GM18517 (cell line): ENCODE results near the gene SLC16A5.
"Not testable (repeated sequence)": the region's sequence is repeated elsewhere in the genome, so short reads cannot be mapped to it uniquely, and the experiment has no call there.

Source experiments
- ATAC-seq: cut with Tn5 transposase; IDR thresholded peaks from one replicate; pipeline ENCODE4 v1.9.1; 2021; ENCODE audit warnings: mild to moderate bottlenecking, moderate library complexity; ENCODE audit not compliant: unreplicated experiment

SLC16A5 gene

DNA sequence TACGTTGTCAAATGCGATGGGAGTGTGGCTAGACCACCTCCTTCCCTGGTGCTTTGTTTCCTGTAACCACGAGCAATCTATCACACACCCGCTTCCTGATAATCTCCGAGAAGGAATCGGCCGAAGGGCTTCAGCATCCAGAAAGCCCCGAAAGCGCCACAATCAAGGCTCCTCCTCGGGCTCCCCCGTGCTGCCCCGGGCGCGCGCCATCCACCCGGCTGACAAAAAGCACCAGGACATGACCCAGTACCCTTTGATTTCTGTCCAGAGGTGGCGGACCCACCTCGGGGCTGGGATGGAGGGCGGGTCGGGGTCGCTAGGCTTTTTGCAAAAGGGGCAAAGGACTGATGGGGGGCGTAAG lies 21.3 kb downstream of the SLC16A5 start:
- ATAC-seq = no peak

DNA sequence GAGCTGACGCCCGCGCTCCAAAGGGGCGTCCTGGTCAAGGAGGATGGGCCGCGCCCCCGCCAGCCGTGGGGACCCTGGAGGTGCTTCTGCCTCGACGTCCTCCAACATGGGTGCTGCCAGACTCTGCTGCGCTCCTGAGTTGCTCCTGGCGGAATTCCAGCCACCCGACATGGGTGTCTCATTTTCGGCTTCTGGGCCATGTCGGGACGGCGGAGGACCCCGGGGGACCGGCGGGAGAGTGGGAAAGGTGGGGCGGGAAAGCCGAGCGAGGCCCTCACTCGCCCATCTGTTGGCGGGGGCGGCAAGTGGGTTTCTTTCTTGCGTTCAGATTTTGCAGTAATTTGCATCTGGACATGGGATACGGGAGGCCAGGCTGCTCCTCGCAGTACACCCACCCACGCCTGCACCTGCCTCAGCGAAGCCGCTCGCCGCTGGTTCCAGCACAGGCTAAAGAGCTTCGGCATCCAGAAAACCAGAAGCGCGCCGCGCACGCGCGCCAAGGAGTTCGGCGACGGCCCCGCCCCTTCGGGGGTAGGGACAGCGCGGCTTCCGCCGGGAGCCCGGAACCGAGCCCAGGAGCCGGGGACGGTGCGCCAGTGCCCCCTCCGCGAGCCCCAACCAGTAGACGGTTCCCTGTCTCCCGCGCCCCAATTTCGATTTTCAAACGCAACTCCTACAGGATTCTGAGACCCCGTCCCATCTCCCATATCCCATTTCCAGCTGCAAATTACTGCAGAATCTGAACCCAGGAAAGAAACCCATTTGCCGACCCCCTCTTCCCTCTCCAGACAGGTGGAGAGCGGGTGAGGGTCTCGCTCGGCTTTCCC lies 21.9 kb downstream of the SLC16A5 start, which contains the start of gene ARMC7:
ARMC7 (plus strand) TSS at position 563 of the 827 bp plus-strand sequence. CDS start 320 bp downstream, outside the sequence.
- ATAC-seq = peak; percentile 57

GRCh38 chr17:75110234-75110937 lies 22.6 kb downstream of the SLC16A5 start:
- no peak for ATAC-seq

DNA sequence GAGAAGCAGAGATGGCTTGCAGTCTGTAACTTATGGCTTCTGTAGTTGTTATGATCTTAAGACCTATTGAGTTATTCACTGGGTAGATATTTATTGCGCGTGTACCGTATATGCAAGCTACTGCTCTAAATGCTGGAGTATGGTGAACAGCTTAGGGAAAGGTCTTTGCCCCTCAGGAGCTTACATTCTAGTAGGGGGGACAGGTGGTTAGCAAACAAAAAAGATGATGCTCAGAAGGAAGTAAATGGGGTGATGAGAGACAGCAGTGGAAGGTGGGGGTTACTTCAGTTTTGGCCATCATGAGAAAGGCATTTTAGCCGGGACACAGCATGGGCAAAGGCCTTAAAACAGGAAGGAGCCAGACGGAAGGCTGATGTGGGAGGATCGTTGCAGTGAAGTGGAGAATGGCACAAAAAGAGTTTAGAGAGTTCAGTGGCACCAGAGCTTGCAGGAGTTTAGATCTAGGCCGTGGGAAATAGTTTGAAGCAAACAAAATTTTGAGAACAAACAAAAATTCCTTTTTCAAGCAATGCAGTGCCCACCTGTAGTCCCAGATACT lies 24.1 kb downstream of the SLC16A5 start:
- ATAC-seq = no peak

- peak; percentile 42 for ATAC-seq
Observed at GRCh38 chr17:75113798-75114551, 26.2 kb downstream of the SLC16A5 start.

DNA sequence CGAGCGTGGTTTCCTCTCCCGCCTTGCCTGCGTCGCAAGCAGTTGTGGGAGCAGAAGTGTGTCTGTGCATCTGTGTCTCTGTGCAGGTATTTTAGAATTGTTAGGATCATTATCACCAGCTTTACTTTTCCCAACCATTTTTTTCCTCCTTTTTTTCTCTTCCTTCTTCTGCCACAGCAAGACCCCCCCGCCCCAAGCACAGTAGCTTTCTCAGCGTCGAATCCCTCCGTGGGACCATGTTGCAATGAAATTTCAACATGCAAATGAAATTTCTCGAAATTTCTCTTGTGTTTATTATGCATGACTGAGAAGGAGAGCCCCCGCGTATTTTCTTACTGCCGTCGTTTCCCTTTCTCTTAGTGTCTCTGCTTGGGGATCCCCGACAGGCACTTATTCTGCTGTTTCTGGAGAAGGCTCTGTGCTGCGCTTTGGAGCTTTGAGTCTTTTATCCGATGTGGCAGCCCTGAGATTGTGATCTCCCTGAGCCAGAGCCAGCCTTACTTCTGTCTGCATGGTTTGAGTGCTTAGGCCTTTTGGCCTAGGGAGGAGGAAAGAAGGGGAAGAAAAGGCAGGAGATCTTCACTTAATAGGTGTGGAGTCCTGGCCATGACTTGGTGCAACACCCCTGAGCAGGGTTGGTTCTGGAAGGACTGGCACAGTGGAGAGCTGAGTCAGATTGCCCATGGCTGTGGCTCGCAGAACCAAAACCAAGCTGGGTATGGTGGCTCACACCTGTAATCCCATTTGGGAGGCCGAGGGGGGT lies 27.0 kb downstream of the SLC16A5 start:
- no peak for ATAC-seq

DNA sequence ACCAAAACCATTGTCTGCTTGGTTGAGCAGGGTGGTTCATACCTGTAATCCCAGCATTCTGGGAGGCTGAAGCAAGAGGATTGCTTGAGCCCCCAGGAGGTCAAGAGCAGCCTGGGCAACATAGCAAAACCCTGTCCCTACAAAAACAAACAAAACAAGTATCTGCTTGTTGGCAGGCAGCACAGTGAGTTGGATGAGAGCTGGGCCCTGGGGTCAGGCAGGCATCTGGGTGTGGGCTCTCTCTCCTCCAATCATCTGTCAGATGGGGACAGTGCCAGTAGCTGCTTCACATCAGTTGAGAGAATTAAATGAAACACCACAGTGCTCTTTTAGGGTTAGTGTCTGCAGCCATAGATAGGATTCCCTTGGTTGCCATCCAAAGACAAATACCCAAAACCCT lies 27.8 kb downstream of the SLC16A5 start:
- ATAC-seq = no peak

- ATAC-seq = no peak
Observed at GRCh38 chr17:75116737-75117136, 29.0 kb downstream of the SLC16A5 start.

GRCh38 chr17:75118307-75118706 lies 30.6 kb downstream of the SLC16A5 start:
- no peak for ATAC-seq

DNA sequence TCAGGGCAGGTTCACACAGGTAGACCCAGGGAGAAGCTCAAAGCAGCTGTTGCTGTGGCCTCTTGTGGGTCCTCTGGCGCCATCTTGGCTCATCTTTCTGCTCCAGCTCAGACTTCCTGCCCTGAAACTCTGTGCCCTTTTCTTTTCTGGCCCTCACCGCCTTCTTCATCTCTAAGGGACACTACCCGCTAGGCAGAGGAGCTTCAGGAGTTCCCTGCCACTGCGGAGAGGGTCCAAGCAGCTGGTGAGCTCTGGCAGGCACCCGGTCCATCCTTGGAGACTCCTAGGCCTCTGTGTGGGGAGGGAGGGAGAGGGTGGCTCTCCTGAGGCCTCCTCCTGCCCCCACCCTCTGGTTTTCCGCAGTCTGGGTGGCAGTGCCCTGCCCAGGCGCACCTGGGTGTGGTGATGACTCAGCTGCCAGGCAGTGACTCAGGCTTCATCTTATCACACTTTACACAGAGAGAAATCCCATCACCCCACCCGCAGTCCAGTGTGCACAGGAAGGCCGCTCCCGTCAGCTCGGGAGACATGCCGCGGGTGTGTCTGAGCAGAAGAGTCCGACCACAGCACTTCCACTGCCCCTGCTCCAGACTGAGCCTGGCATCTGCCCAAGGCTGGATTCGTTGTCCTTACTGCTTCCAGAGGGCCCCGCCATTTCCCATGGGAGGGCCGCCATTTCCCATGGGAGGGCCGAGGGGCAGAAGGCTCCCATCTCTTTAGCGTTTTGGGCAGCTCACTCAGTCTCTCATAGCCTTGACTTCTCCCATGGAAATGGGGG lies 36.5 kb downstream of the SLC16A5 start:
- no peak for ATAC-seq

- ATAC-seq = no peak
Observed at GRCh38 chr17:75124819-75125162, 37.0 kb downstream of the SLC16A5 start.

GRCh38 chr17:75125984-75126383 lies 38.2 kb downstream of the SLC16A5 start:
- ATAC-seq = no peak

- ATAC-seq = no peak
Observed at GRCh38 chr17:75126954-75127353, 39.2 kb downstream of the SLC16A5 start.

- not testable (repeated sequence) for ATAC-seq
Observed at GRCh38 chr17:75127936-75128335, 40.2 kb downstream of the SLC16A5 start.

- no peak for ATAC-seq
Observed at GRCh38 chr17:75128694-75129505, 41.1 kb downstream of the SLC16A5 start.

GRCh38 chr17:75129576-75129975 lies 41.8 kb downstream of the SLC16A5 start:
- ATAC-seq = no peak

DNA sequence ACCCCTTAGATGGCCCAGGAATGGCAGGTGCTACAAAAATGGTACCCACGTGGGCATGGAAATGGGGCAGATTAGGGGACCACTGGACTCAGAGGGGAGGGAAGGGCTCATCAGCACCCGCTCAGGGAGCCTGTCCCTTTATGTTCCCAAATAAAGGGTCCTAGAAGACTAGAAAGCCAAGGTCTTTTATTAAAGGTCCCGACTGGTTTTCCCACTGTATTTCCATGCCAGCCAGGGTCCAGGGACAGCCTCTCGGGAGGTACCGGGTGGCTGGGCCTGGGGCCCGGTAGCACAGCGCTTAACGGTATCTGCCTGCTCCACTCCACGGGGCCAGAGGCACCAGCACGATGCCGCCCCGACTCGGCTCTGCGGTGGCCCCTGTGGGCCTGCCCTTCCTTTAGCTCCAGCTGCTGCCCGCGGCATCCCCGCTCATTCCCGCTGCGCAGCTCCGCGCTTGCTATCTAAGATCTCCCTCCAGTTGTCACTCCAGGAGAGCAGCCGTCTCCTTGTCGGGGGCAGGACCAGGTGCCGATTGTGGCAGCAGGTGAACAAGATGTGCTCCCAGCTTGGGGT lies 42.4 kb downstream of the SLC16A5 start:
- no peak for ATAC-seq

DNA sequence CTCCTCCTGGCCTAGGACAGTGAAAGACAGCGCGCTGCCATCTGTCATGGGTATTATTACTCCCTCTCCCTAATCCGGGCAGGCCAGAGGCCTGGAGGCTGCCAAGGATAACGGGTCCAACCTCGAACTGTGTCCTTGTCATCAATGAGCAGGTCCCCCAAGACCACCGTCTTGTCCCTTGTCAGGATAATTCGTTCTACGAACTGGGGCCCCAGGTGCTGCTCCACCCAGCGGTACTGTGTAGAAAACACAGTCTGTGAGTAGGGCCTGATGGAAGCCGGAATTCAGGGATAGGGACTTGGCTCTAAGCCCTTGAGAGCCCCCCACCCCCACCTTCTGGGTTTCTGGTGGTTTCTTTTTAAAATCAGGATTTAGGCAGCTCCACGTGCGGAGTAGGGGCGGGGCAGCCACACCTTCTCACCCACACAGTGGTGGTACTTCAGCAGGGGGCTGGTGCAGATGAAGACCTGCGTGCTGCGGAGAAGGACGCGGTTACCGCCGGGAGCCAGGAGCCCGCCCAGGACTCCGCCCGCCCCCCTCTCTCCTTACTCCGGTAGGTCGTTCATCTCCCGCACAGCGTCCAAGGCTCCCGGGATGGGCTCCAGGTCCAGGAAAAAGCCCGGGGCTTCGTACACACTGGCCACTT lies 43.0 kb downstream of the SLC16A5 start:
- no peak for ATAC-seq
